Right hindlimb (tissue), 1 donor: ENCODE data around the gene TNK1.
"Not testable (repeated sequence)": the region's sequence is repeated elsewhere in the genome, so short reads cannot be mapped to it uniquely, and the experiment has no call there.

Experiments used
- DNase-seq: peaks from one replicate; pipeline ENCODE4 v3.0.0-alpha.2; 2018

The TNK1 gene

GRCh38 chr17:7355573-7355972, 25.3 kb upstream of the TNK1 start:
- DNase-seq: no peak

DNA sequence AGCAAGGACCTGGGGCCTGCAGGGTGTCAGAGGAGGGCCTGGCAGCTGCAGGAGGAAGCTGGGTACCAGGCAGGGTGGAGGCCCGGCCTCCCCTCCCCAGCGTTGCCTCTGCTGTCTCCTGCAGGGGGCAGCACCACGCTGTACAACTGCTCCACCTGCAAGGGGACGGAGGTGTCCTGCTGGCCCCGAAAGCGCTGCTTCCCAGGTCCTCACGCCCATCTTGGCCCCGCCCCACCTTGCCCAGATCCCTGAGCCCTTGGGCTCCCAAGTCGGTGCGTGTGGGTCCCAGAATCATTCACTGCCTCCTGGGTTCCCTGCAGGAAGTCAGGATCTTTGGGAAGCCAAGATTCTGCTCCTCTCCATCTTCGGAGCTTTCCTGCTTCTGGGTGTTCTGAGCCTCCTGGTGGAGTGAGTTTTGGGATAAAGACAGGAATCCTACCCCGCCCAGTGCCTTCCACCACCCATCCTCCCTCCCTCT, 24.8 kb upstream of the TNK1 start:
- peak; percentile 79 for DNase-seq

- DNase-seq: no peak
These were observed 24.1 kb upstream of the TNK1 start for GRCh38 chr17:7356756-7357155.

DNA sequence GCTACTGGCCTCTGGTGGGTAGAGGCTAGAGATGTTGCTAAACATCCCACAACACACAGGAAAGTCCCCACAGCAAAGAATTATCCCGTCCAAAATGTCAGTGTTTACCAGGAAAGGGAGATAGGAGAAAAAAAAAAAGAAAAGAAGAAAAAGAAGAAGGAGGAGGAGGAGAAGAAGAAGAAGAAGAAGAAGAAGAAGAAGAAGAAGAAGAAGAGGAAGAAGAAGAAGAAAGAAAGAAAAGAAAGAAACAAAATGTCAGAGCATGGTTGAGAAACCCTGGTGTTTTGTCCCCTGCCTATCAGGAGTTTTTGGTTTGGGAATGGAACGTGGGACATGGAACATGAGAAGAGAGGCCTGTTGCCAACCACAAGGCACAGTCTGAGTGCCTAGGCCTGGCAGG, 23.5 kb upstream of the TNK1 start:
- DNase-seq: no peak

DNA sequence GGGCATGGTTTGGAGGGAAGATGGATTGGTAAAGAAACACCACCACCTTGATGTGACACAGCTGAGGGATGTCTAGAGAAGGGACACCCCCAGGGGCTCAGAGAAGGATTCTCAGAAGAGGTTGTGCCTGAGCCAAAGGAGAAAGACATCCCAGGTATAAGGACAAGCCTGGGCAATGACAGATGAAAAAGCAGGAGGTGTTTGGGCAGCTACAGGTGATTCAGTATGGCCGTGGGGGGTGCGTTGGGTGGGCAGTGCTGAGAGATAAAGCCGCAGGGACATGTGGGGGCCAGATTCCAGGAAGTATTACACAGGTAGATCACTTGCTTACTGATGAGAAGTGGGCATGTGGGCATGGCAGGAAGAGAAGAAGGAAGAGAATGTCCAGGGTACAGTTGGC, 19.0 kb upstream of the TNK1 start:
- DNase-seq: no peak

DNA sequence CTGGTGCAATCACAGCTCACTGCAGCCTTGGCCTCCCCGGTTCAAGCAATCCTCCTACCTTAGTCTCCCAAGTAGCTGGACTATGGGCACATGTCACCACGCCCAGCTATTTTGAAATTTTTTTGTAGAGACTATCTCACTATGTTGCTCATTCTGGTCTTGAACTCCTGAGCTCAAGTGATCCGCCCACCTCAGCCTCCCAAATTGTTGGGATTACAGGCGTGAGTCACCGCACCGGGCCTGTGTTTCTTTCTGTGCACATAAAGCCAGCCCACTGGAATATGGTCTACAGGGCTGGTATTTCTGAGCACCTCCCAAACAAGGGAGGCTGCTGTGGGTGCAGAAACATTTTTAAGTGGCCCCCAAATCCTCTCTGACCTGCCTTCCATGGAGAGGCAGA, 17.6 kb upstream of the TNK1 start:
- no peak for DNase-seq

DNA sequence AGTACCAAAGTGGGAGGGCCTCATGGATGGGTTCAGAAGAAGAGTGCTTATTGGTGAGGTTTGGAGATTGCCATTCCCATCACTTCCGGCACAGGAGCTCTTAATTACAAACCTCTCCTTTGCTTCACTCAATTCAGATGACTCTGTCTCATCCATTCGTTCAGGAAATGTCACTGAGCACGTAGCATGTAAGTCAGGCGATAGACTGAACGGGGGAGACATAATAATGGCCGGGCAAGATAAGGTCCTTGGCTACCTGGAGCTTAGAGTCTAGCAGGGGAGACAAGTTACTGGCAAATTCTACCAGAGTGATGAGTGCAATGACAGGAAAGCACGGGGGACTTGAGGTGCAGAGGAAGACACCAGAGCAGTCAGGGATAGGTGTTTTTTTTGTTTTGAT, 14.9 kb upstream of the TNK1 start:
- DNase-seq: not testable (repeated sequence)

GRCh38 chr17:7367083-7367482, 13.8 kb upstream of the TNK1 start:
- no peak for DNase-seq

- DNase-seq: no peak
These were observed 12.8 kb upstream of the TNK1 start for GRCh38 chr17:7367918-7368598.

GRCh38 chr17:7368599-7368994, 12.3 kb upstream of the TNK1 start:
- DNase-seq: not testable (repeated sequence)

DNA sequence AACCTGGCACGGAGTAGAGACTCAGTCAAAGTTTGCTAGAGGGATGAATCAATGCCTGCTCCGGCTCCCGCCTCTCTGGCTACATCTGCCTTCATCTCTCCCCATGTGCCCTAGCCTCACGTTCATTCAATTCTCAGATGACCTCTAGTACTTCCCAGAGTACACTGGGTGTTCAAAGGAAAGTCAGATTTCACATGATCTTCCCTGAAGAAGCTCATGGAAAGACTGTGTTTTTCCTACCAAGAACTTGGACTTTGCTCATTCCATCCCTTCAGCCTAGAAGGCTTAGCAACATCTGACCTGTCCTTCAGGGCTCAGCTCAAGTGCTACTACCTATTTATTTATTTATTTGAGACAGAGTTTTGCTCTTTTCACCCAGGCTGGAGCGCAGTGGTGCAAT, 11.1 kb upstream of the TNK1 start:
- no peak for DNase-seq

DNA sequence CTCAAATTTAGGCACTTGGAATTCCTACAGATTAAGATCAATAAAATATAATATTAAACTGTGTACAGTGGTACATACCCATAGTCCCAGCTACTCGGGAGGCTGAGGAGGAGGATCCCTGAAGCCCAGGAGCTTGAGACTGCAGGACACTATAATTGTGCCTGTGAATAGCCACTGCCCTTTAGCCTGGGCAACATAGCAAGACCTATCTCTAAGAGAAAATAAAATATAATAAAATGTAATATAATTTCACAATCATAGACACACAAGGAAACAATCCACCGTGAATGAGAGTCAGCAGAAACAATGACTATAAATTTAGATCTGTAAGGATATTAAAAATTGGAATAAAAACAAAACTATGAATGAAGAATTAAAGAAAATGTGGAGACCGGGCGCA, 10.0 kb upstream of the TNK1 start:
- no peak for DNase-seq

DNA sequence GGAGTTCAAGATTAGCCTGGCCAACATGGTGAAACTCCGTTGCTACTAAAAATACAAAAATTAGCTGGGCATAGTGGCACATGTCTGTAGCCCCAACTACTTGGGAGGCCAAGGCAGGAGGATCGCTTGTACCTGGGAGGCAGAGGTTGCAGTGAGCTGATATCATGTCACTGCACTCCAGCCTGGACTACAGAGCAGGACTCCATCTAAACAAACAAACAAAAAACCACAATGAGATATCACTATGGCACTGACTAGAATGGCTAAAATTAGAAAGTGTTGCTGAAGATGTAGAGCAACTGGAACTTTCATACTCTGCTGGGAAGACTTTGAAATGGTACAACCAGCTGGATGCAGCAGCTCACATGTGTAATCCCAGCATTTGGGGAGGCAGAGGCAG, 6.5 kb upstream of the TNK1 start:
- no peak for DNase-seq

DNA sequence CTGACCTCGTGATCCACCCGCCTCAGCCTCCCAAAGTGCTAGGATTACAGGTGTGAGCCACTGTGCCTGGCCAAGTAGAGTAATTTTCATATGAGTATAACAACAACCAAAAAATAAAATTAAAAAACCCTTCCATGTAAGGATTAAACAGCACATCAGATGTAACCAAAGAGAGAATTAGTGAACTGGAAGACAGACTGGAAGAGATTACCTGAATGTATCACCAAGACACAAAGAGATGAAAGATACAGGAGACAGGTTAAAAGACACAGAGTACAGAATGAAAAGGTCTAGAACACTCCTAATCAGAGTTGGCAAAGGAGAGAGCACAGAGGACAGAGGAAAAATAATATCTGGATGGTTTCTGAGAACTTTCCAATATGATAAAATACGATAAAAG, 1.8 kb upstream of the TNK1 start:
- DNase-seq: no peak

- DNase-seq: peak; percentile 50
These were observed 568 bp upstream of the TNK1 start for GRCh38 chr17:7380321-7380720.

DNA sequence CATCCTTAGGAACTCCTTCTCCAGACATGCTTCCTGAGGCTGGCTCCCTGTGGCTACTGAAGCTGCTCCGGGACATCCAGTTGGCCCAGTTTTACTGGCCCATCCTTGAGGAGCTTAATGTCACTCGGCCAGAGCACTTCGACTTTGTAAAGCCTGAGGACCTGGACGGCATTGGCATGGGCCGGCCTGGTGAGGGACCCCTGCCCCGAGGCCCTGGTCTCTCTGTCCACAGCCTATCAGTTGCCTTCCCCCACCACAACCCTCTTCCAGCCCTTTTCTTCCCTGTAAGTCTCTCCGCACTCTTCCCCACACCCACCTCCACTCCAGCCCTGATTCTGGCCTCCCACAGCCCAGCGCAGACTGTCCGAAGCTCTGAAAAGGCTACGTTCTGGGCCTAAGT, 2.0 kb downstream of the TNK1 start:
- no peak for DNase-seq

DNA sequence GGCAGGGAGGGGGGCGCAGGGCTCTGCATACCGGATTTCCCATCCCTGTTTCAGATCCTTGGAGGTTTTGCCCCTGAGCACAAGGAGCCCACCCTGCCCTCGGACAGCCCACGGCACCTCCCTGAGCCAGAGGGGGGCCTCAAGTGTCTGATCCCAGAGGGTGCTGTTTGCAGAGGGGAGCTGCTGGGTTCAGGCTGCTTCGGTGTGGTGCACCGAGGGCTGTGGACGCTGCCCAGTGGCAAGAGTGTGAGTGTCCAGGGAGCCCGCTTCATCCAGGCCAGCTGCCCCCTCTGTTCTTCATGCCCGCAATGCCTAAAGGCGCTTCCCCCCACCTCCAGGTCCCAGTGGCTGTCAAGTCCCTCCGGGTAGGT, 2.5 kb downstream of the TNK1 start:
- no peak for DNase-seq

DNA sequence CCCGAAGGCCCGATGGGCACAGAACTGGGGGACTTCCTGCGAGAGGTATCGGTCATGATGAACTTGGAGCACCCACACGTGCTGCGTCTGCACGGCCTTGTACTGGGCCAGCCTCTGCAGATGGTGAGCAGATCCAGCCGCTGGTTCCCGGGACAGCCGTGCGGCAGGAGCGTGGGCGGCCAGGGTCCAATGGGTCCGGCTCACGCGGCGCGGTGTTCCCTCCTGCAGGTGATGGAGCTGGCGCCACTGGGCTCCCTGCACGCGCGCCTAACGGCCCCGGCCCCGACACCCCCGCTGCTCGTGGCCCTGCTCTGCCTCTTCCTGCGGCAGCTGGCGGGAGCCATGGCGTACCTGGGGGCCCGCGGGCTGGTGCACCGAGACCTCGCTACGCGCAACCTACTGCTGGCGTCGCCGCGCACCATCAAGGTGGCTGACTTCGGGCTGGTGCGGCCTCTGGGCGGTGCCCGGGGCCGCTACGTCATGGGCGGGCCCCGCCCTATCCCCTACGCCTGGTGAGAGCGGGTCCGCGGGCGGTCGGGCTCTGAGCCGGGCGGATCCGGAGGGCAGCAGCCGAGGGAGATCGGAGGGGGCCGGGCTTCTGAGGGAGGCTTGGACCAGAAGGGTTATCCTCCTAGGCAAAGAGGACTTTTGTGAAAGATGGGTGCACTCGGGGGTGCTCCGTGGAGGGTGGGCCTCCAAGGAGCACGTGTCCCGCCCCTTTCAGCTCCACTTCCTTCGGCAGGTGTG, 3.0 kb downstream of the TNK1 start:
- peak; percentile 62 for DNase-seq

- DNase-seq: no peak
These were observed 3.7 kb downstream of the TNK1 start for GRCh38 chr17:7384489-7385081.

- DNase-seq: no peak
These were observed 8.0 kb downstream of the TNK1 start for GRCh38 chr17:7388856-7389255.

GRCh38 chr17:7389924-7390910, 9.3 kb downstream of the TNK1 start:
- DNase-seq: no peak

GRCh38 chr17:7391307-7391706, 10.4 kb downstream of the TNK1 start:
- DNase-seq: no peak
